GM19035 (cell line): ENCODE measurements around the gene CYP3A4.
"Not testable (repeated sequence)": the region's sequence is repeated elsewhere in the genome, so short reads cannot be mapped to it uniquely, and the experiment has no call there.

ENCODE experiments used
- ATAC-seq: cut with Tn5 transposase; IDR thresholded peaks from one replicate; pipeline ENCODE4 v1.9.1; 2021; ENCODE audit not compliant: unreplicated experiment

Gene CYP3A4

GRCh38 chr7:99730238-99730810 lies 53.7 kb downstream of the CYP3A4 start:
- no peak for ATAC-seq

- no peak for ATAC-seq
Measured at GRCh38 chr7:99729486-99730237, 54.3 kb downstream of the CYP3A4 start.

GRCh38 chr7:99728615-99729014 lies 55.4 kb downstream of the CYP3A4 start:
- no peak for ATAC-seq

- ATAC-seq: not testable (repeated sequence)
Measured at GRCh38 chr7:99723201-99723600, 60.8 kb downstream of the CYP3A4 start.

GRCh38 chr7:99720800-99721595 lies 63.0 kb downstream of the CYP3A4 start:
- ATAC-seq: no peak

- ATAC-seq: no peak
Measured at GRCh38 chr7:99719996-99720769, 63.8 kb downstream of the CYP3A4 start.

GRCh38 chr7:99713995-99714570 lies 69.9 kb downstream of the CYP3A4 start:
- no peak for ATAC-seq

- no peak for ATAC-seq
Measured at GRCh38 chr7:99709838-99710578, 74.0 kb downstream of the CYP3A4 start.

- no peak for ATAC-seq
Measured at GRCh38 chr7:99709260-99709659, 74.7 kb downstream of the CYP3A4 start.

- ATAC-seq: no peak
Measured at GRCh38 chr7:99707096-99707495, 76.9 kb downstream of the CYP3A4 start.
